GM12891 (cell line): ENCODE data around the gene RGS14.
A peak's percentile ranks its signal among the peaks of the same experiment; 100 is the strongest.
"Not testable (repeated sequence)": the region's sequence is repeated elsewhere in the genome, so short reads cannot be mapped to it uniquely, and the experiment has no call there.

Experiments
- DNase-seq: peaks from one replicate; pipeline ENCODE4 v3.0.0; 2011; ENCODE audit warnings: low spot score; ENCODE audit not compliant: insufficient read length
- FAIRE-seq: peaks from 2 replicates; lab custom pipeline; 2011; peaks lifted over from hg19 to GRCh38; lab: Jason Lieb, UNC
- PAX5 ChIP-seq: IDR thresholded peaks from 2 replicates; pipeline ENCODE4 v1.6.1; 2011; ENCODE audit warnings: low read length, moderate library complexity, mild to moderate bottlenecking; ENCODE audit not compliant: insufficient read depth, severe bottlenecking
- POLR2A ChIP-seq: IDR thresholded peaks from 2 replicates; pipeline ENCODE4 v1.6.1; 2011; ENCODE audit warnings: low read depth, low read length, control low read depth
- POLR2AphosphoS5 ChIP-seq: IDR thresholded peaks from 2 replicates; pipeline ENCODE4 v1.6.1; 2011; ENCODE audit warnings: low read depth, low read length, control low read depth
- POU2F2 ChIP-seq: IDR thresholded peaks from 2 replicates; pipeline ENCODE4 v1.6.1; 2011; ENCODE audit warnings: low read depth, mild to moderate bottlenecking, control low read depth, low read length, moderate library complexity
- SPI1 ChIP-seq: IDR thresholded peaks from 2 replicates; pipeline ENCODE4 v1.6.1; 2011; ENCODE audit warnings: low read depth, low read length, control low read depth
- TAF1 ChIP-seq: IDR thresholded peaks from 2 replicates; pipeline ENCODE4 v1.6.1; 2011; ENCODE audit warnings: low read depth, low read length, control low read depth

RGS14 gene

DNA sequence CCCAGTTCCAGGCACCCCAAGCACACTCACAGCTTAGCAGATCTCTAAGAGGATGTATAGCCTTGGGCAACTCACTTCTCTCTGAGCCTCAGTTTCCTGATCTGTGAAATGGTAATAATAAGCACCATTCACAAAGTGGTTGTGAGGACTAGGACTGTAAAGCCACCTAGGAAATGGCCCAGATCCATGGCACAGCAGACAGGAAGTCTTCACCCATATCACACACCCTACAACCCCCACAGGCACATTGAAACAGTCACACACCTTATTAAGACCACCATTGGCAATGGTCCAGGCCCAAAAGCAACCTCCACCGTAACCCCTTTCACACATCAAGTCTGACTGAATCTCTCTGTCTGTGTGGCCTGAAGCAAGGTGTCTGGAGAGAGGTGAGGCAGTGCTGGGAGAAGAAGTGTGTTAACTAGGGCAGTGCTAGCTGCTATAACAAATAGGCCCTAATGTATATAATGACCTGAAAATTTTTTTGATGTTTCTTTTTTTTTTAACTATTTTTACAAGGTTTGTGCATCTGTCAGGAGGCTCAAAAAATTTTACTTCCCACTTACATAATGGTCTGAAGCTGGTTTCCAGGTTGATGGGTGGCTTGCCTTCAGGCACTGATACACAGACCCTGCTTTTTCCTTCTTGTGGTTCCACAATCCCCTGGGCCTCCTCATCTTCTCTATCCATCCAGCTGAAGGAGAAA, 2.4 kb upstream of the RGS14 start:
- no peak for FAIRE-seq
- no peak for TF ChIP-seq POLR2A
- no peak for TF ChIP-seq PAX5
- DNase-seq: no peak

DNA sequence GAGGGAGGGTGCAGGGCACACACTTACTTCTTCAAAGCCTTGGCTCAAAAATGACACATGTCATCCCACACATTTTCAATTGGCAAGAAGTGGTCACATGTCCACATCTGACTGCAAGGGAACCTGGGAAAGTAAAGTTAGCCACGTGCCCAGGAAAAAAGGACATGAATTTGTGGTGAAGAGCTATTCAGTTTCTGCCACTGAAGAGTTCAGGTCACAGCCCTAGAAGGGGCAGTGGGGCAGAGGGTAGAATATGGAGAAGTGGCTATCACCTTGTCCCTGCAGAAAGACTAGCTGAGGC, 1.9 kb upstream of the RGS14 start:
- no peak for TF ChIP-seq POLR2A
- DNase-seq: no peak

DNA sequence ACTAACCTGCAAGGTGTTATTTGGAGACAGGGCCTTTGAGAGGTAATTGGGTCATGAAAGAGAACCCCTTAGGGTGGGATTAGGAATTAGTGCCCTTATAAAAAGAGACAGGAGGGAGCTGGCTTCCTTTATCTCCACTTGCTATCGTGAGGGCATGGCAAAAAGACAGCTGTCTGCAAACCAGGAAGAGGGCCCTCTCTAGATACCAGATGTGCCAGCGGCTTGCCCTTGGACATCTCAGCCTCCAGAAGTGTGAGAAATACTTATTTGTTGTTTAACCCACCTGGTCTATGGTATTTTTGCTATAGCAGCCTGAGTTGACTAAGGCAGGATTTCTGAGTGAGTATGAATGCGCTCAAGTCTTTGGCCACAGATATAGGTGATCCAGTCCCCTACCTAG, 978 bp upstream of the RGS14 start:
- FAIRE-seq (no peak), DNase-seq (no peak)
- TF ChIP-seq SPI1 (no peak), POU2F2 (no peak), PAX5 (no peak), POLR2AphosphoS5 (no peak), TAF1 (no peak), POLR2A (no peak)

More for the DNA sequence above, 1.9 kb upstream of the RGS14 start:
- FAIRE-seq: peak; percentile 13

DNA sequence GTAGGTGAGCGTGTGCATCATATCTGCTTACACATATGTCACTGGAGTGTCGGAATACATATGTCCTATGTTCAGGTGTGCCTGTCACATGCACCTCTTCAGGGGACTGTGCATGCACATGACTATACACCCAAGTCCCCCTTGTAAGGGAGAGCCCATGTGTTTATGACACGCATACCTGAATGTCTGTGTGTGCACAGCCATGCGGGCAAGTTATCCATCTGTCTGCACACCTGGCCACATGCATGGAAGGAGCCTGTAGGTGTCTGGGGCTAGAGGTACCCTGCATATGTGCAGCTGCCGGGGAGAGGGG, 622 bp upstream of the RGS14 start:
- TF ChIP-seq POU2F2 (no peak), POLR2AphosphoS5 (no peak), PAX5 (no peak), SPI1 (no peak), POLR2A (no peak), TAF1 (no peak)
- DNase-seq (no peak), FAIRE-seq (no peak)

DNA sequence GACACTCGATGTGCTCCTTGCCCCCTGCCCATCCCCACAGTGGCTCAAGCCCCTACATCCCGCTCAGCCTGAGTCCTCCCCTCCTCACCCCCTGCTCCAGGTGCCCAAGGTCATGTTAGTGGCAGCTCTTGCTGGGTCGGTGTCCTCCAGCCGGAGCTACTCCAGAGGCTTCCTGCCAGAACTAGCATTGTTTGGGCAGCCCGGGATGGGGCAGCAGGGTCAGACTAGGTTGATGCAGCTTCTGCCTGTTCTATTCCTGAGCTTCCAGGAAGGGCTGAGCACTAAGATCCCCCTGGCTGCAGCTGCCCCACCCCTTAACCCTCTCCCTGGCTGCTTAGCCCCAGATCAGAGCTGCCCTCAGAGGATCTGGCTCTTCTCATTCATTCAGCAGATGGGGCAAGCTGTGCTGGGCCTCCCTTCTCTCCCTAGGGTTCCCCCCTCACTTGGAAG, 671 bp downstream of the RGS14 start:
- TF ChIP-seq PAX5: no peak
- TF ChIP-seq TAF1: no peak
- TF ChIP-seq POLR2AphosphoS5: no peak
- no peak for TF ChIP-seq POLR2A
- TF ChIP-seq SPI1: no peak
- TF ChIP-seq POU2F2: no peak
- FAIRE-seq (no peak), DNase-seq (no peak)

DNA sequence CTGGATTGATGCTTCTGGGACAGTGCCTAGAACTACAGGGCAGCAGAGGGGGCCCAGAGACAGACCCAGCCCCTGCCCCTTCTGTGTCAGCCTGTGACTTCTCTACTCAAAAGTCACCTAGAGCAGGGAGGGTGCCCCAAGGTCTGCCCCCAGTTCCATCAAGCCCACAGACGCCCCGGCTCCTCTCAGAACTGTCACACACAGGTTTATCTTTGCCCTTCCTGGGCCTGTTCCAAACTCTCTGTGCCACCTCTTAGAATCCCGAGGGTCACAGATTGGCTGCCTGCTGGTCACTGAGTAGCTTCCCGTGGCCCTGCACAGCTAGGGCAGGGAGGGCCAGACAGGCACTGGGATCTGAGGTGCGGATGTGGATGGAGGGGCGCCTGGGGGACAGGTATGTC, 1.7 kb downstream of the RGS14 start:
- FAIRE-seq (no peak), DNase-seq (no peak)
- TF ChIP-seq POLR2A (no peak), POU2F2 (no peak), PAX5 (no peak), SPI1 (no peak), TAF1 (no peak), POLR2AphosphoS5 (no peak)

DNA sequence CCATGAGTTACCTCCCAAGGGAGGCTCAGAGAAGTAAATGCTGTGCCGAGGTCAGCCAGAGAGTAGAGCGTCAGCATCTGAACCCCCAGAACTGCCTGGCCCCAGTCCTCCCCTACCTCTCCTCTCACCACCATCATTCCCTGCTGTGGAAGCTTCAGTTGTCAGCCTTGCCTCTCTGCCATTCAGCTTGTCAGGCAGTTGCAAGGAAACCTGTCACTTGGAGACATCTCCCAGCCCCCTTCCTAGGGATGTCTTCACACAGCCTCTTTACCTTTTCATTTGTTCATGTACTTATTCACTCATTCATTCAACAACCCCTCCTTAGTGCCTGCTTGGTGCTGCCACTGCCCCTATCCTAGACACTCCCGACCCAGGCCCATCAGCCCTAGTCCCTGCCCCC, 2.1 kb downstream of the RGS14 start:
- no peak for DNase-seq
- FAIRE-seq: peak; percentile 51
- TF ChIP-seq TAF1 (no peak), PAX5 (no peak), SPI1 (no peak), POU2F2 (no peak), POLR2A (no peak), POLR2AphosphoS5 (no peak)

DNA sequence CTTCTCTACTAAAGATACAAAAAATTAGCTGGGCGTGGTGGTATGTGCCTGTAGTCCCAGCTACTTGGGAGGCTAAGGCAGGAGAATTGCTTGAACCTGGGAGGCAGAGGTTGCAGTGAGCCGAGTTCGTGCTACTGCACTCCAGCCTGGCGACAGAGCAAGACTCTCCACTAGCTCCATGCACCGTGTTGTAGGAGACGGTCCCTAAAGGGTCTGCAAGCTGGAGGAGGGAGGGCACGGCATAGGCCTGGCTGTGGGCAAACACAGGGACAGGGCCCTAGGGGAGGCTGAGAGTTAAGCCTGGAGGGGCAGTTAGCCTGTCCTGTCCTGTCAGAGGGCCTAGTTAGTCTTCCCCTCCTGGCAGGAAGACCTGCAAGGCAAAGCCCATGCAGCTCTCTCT, 3.0 kb downstream of the RGS14 start:
- DNase-seq, FAIRE-seq: not testable (repeated sequence)

DNA sequence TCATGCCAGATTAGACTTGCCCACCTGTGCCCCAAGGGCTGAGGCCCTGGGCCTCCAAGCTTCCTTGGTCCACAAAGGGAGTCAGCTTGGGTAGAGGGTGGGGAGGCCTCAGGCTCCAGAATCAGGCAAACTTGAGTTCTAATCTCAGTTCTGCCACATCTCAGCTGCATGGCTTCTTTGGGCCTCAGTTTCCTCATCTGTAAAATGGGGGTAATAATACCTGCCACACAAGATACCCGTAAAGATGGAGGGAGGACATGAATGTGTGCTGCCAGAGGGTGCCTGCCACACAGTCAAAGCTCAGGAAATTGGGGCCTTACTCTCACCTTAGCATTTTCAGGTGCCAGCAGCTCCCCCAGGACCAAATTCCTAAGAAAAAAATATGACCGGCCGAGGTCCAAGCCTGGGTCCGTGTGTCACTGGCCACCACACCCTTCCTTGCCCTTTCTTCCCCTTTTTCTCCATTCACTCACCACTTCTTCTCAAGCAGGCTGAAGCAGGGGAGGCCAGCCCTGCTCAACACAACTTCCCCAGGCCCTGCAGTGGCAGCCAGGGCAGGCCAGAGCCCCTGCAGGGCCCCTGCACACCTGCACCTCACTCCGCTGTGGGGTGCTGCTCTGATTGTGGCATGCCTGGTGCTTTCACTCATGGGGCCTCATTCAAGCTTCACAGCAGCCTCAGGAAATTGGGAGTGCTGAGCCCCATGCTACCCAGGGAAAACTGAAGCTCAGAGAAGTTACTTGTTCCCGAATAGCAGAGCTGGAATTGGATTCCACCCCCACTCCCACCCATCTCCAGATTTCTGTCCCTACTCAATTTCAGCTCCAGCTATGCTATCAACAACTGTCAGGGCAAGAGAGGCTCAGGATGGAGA, 3.9 kb downstream of the RGS14 start:
- DNase-seq (no peak), FAIRE-seq (no peak)
- TF ChIP-seq SPI1: no peak

DNA sequence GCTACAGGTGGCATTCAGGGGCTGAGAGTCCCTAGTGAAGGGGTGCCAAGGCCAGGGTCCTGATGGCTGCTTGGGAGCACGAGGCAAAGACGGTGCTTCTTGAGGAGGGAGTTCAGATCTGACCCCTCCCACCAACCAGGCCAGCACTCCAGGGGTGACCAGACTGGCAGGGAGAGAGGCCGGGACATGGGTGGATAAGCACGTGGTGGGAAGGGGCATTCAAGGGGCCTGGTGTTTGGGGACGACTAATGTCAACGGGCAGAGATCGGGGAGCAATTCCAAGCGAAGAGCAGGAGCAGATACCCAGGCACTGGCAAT, 4.5 kb downstream of the RGS14 start:
- TF ChIP-seq PAX5 (no peak), SPI1 (no peak), POU2F2 (no peak), POLR2AphosphoS5 (no peak), TAF1 (no peak), POLR2A (no peak)
- FAIRE-seq: no peak
- DNase-seq: no peak
